Central memory CD4-positive, alpha-beta T cell (primary cell): Measurements from ENCODE around the gene DLST.

ENCODE experiments used
- DNase-seq: peaks from one replicate; pipeline ENCODE4 v3.0.0; 2022

Gene DLST

GRCh38 chr14:74942181-74942580, 60.5 kb downstream of the DLST start:
- DNase-seq = no peak

- no peak for DNase-seq
Measured at GRCh38 chr14:74942608-74943007, 60.9 kb downstream of the DLST start.

- DNase-seq = no peak
Measured at GRCh38 chr14:74945261-74945851, 63.6 kb downstream of the DLST start.

- peak; percentile 53 for DNase-seq
Measured at GRCh38 chr14:74945852-74946658, 64.3 kb downstream of the DLST start.

GRCh38 chr14:74946659-74947281, 65.1 kb downstream of the DLST start:
- DNase-seq = no peak

GRCh38 chr14:74947353-74948227, 65.9 kb downstream of the DLST start:
- no peak for DNase-seq

- DNase-seq = no peak
Measured at GRCh38 chr14:74948228-74949175, 66.8 kb downstream of the DLST start.

GRCh38 chr14:74949191-74949601, 67.5 kb downstream of the DLST start:
- no peak for DNase-seq

GRCh38 chr14:74949859-74950573, 68.3 kb downstream of the DLST start:
- DNase-seq = no peak

GRCh38 chr14:74950795-74951442, 69.2 kb downstream of the DLST start:
- DNase-seq = no peak

GRCh38 chr14:74951443-74952179, 69.9 kb downstream of the DLST start:
- no peak for DNase-seq

- DNase-seq = no peak
Measured at GRCh38 chr14:74952180-74952665, 70.5 kb downstream of the DLST start.

- no peak for DNase-seq
Measured at GRCh38 chr14:74952697-74953484, 71.2 kb downstream of the DLST start.
